Measurements from ENCODE around the gene LRRC49. TPM values are rescaled to one million over a fixed set of nuclear protein-coding genes. Genes with fewer than 3 reads are reported as not detected.

LRRC49 gene
- 4.2 to 8.3 TPM (median 4.7 TPM) in 5 replicates for total RNA-seq (2022; extraction: Qiagen RNA extraction; ENCODE audit: low read depth)

GRCh38 chr15:70892002-70892911 lies at the start of gene LRRC49, which contains the start of gene THAP10:
Gene LRRC49, plus strand, starts transcription at chr15:70892826. Its CDS starts 69 bp downstream, at chr15:70892895.
Gene THAP10, minus strand, starts transcription at chr15:70892433. Its CDS starts 161 bp downstream, at chr15:70892272.

GRCh38 chr15:70853973-70854665 lies 38.5 kb upstream of the LRRC49 start, which contains the start of gene LARP6:
Gene LARP6, minus strand, starts transcription at chr15:70854157. Its CDS starts 69 bp downstream, at chr15:70854088.

Other genes with a start within 250 kb of the LRRC49 start
- gene UACA, start 129.3 kb upstream of the LRRC49 start, total RNA-seq (2022; extraction: Qiagen RNA extraction; ENCODE audit: low read depth): 33.8 to 50.1 TPM (median 48.1 TPM) in 5 replicates
- 51.9 to 82.2 TPM (median 81.1 TPM) in 5 replicates for gene LARP6, start 38.7 kb upstream of the LRRC49 start, total RNA-seq (2022; extraction: Qiagen RNA extraction; ENCODE audit: low read depth)
- 3.2 to 7.1 TPM (median 5.8 TPM) in 5 replicates for gene THAP10, start 393 bp upstream of the LRRC49 start, total RNA-seq (2022; extraction: Qiagen RNA extraction; ENCODE audit: low read depth)
- gene THSD4, start 222.6 kb downstream of the LRRC49 start, total RNA-seq (2022; extraction: Qiagen RNA extraction; ENCODE audit: low read depth): 19.2 to 33.5 TPM (median 25.7 TPM) in 5 replicates

Data from A549 treated with ZK216348 at 1 μM for 4 hours (cell line).